ENCODE data around the gene PNMT.

The PNMT gene

DNA sequence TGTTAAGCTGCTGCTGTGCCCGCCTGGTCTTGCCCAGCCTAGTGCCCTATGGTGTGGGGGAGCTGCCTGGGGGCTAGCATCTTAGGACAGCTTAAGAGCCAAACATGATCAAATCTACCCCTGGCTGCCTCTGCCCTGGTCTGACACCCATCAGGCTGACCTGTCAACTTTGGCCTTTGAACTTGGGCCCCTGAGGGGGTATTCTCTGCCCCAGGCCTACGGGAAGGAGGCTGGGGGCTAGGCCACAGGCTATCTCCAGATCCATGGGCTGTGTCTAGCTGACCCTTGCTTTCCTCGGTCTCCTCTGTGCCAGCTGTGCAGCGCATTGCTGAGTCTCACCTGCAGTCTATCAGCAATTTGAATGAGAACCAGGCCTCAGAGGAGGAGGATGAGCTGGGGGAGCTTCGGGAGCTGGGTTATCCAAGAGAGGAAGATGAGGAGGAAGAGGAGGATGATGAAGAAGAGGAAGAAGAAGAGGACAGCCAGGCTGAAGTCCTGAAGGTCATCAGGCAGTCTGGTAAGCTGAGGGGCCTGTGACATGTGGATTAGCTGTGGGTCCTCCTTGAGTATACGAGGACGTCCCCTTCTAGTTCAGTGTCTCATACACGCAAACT lies 34.6 kb upstream of the PNMT start:
- no peak for DNase-seq

DNA sequence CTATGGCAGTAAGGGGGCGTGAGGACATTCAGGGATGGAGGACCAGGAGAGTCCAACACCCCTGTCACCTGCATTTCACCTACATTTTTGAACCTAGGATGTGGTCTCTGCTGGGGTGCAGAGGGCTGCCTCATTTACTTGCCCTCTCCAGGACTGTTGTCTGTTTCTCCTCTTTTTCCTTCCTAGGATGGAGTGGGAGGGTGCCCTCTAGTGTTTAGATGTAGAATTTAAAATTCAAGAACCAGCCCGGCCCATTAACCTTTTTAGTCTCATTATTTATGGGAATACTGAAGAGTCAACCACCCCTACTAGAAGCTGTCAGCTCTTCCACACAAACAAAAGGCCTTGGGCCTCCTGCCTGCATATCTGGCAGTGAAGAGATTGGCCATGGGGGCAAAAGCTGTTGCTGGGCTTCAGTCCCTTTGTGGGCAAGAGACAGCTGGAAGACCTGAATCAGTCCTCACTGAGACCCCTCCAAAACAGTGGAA lies 33.8 kb upstream of the PNMT start:
- DNase-seq: peak; percentile 21

DNA sequence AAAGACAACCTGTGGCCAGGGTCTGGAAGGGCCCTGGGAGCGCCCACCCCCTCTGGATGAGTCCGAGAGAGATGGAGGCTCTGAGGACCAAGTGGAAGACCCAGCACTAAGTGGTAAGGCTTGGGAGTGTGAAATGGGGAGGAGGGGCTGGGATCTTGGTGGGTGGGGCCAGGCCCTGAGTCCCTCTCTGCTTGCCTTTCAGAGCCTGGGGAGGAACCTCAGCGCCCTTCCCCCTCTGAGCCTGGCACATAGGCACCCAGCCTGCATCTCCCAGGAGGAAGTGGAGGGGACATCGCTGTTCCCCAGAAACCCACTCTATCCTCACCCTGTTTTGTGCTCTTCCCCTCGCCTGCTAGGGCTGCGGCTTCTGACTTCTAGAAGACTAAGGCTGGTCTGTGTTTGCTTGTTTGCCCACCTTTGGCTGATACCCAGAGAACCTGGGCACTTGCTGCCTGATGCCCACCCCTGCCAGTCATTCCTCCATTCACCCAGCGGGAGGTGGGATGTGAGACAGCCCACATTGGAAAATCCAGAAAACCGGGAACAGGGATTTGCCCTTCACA lies 32.6 kb upstream of the PNMT start:
- peak; percentile 15 for DNase-seq

DNA sequence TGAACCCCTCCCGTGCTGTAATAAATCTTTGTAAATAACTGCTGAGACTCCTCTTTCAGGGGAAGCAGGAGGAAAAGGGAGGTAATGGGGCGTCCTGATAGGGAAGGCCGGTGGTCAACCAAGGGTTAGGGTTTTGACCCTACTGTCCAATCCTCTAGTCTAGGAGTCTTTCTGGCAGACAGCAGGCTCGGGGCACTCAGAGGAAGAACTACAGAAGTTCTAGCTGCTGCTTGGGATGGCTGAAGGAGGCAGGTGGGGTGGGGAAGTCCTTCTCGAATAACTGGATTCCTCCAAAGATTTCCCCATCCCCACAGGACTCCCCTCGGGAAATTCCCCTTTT lies 31.7 kb upstream of the PNMT start:
- peak; percentile 13 for DNase-seq

DNA sequence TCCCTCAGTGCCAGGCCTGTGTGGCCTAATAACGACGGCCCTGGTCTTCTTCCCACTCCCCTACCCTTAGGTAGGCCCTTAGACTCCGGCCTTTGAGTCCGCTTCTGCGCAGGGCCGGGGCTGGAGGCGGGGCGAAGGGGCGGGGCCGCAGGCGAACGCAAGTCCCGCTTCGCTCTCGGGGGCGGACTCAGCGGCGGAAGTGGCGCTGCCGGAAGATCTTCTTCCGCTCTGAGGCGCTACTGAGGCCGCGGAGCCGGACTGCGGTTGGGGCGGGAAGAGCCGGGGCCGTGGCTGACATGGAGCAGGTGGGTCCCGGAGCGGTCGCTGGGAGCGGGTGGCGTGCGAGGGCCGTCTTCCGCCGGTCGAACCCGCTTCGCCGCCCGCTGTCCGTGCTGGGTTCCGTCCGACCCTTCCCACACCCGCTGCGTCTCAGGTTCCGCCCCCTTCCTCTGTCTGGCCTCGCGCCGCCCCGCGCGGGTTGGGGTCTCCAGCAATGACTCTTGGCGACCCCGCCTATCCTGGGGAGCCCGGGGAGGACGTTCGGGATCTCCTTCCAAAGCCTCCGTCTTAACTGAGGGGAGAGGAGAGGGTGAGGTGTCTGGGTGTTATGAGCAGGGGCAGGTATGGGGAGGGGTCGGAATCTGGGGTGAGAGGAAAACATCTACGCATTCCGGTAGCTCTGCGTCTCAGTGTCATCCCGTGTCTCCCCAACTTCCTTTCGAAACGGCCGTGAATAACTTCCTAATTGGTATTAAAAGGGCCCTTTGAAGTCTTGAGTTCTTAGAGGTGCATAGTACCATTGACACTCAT lies 31.1 kb upstream of the PNMT start, which contains the start of gene STARD3:
STARD3 (plus strand) TSS at position 218 of the 810 bp plus-strand sequence. CDS start 16,388 bp downstream, outside the sequence.
- DNase-seq: peak; percentile 94

DNA sequence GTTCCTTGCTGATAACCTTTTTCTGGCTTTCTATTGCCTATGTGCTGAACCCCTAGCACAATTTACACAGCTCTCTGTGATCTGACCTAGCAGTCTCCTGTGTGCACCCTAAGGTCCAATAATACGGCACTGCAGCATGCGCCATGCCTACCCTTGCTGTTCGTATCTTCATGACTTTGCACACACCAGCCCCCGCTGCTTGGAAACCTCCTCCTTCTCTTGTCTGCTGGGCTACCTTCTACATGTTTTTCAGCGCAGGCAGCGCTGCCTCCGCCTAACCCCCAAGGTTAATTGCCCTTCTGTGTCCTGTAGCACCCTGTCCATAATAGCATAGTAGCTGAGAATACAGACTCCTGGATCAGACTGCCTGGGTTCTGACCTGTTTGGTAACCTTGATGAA lies 29.9 kb upstream of the PNMT start:
- no peak for DNase-seq

DNA sequence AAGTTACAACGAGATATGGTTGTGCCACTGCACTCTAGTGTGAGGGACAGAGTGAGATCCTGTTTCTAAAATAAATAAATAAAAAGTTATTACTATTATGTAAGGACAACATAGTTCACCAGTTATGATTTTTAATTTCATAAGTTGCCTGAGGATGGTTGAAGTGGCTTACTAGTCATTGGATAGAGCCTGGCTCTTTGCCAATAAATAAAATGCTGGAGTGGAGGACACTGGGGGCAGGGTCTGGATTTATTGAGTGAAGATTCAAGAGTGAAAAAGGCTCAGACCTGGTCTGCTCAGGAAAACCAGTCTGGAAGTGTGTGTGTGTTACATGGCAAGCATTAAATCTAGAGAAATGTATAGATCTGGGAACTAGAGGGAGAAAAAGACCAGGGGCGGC lies 29.2 kb upstream of the PNMT start:
- DNase-seq: no peak

DNA sequence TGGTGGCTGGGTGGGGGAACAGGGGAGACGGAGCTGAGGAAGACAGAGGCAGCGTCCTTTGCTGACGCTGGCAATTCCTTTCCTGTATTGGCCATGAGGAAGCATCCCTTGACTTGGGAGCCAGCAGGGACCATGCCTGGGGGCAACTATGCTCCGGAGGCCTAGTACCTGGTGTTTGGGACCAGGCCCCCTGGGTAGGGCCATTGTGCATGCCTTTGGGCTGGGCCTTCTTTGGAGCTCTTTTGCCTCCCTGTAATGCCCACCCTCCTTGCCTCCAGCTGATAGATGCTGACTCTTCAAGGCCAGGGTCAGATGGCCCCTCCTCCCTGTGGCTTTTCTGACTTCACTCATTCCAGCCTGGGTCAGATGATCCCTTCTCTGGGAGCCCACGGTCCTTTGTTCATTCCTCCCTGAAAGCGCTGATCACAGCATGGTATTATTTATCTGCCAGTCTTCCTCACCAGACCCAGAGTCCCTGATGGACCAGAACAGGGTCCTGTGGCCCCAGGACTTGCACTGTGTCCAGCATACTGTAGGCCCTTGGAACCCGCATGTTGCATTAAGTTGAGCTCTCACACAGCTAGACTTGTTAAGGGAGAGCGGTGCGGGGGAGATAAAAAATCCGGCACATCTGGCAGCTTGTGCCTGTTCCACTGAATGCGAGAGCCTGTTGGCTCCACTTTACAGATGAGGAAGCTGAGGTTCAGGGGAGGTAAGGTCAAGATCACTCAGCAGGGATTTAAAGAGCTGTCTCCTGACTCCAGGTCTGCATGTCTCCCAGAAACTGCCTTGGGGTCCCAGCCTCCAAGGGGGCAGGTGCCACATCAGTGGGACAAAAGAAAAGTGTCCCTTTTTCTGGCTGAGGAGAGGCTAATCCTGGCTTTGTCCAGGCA lies 28.4 kb upstream of the PNMT start:
- DNase-seq: no peak

DNA sequence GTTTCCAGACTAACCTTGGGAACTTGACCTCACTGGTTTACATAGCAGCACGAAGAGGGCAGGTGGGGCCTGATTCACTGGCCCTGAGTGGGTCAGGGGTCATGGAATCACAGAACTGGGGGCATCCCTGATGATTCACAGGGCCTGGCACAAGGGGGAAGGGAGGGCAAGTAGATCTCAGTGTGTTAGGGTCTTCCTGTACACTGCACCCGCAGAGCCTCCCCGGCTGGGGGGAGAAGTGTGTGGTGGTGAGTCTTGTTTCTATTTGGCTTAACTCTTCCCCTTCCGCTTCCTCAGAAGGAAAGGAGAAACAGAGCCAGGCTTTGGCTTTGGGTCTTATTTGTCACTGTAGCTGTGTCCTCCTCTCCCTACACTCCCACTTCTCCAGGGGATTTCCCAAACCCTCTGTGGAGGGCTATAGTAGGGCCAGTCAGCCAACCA lies 27.6 kb upstream of the PNMT start:
- DNase-seq: no peak

DNA sequence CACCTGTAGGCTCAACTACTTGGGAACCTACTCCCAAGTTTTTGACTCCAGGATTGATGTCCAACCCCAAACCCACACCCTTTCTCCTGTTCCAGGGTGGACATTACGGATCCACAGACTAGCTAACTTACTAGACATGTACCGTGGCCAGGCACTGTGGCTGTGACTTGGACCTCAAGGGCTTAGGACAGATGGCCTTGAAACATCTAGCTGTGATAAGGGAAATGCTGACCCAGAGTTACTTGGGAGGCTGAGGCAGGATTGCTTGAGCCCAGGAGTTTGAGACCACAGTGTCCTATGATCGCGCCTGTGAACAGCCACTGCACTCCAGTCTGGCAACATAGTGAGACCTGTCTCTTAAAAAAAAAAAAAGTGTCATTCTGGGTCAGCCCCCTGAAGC lies 27.2 kb upstream of the PNMT start:
- no peak for DNase-seq

DNA sequence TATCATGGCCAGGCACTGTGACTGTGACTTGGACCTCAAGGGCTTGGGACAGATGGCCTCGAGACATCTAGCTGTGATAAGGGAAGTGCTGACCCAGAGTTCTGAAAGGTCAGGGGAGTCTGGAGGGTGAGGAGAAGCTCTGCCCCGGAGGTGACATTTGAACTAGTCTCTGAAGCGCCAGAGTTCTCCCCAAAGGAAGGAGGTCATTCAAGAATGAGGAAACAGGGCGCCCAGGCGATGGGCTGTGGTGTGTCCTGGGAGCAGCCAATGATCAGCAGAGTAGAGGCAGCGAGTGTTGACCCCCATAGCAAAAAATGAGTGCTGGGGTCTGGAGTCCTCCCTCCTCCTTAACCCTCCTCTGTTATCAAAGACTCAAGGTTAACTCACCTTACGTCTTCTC lies 26.4 kb upstream of the PNMT start:
- no peak for DNase-seq

DNA sequence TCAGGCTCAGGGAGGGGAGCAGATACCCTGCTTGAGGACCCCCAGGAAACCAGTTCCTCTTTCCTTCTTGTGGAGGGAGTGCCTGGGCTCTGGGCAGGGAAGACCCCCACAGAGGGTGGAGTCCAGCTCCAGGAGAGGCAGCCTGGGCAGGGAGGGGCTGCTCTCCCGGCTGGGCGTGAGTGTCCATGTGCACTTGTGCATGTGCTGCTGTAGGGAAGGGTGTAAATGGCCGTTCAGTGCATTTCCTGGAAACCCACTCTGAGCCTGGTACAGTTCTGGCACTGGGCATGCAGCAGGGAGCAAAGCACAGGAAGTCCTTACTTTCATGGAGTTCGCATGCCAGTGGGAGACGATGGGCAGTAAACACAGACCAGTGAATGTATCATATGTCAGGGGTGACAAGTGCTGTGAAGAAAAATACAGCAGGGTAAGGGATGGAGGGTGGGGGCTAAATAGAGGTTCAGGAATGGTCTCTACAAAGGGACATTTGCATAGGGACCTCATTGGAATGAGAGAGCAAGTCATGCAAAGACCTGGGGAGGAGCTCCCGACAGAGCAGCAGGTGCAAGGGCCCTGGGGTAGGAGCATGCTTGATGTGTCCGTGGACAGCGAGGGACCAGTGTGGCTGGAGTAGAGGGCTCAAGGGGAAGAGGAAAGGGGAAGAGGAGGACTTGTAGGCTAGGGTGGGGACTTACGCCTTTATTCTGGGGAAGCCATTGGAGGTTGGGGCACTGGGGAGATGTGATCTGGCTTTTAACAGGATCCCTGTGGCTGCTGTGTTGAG lies 25.8 kb upstream of the PNMT start:
- DNase-seq: no peak

DNA sequence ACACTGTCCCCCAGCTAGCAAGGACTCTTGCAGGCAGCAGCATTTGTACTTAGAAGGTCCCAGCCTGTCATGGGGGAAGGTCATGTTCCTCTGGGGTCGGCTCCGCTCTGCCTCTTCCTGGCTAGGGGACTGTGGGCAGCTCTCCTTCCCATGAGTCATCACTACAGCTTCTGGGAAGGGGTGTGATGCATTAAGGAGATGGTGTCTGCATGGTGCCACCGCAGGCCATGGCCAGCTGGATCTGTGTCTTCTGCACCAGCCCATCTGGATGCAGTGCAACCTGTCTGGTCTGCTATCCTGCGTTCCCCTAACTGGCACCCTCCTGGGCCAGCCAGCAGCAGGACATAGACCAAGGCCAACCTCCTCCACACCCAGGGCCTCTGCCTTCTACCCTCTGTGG lies 25.0 kb upstream of the PNMT start:
- DNase-seq: no peak

DNA sequence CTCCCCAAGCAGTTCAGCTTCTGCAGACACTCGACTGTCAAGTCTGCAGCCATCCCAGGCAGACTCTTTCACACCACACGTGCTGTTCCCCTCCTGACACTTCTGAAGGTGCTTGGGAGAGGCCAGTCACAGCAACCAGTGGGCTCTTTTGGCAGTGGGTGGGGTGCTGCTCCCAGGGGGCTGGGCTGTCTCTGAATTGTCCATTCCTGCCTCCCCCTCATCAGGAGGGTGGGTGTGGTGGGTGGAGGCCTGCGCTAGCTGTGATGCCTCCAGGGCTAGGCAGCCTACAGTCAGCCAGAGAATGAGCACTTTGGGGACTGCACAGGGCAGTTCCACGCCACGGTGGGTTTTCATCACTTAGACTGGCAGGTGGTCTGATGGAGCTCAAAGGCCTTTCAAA lies 21.0 kb upstream of the PNMT start:
- DNase-seq: no peak

DNA sequence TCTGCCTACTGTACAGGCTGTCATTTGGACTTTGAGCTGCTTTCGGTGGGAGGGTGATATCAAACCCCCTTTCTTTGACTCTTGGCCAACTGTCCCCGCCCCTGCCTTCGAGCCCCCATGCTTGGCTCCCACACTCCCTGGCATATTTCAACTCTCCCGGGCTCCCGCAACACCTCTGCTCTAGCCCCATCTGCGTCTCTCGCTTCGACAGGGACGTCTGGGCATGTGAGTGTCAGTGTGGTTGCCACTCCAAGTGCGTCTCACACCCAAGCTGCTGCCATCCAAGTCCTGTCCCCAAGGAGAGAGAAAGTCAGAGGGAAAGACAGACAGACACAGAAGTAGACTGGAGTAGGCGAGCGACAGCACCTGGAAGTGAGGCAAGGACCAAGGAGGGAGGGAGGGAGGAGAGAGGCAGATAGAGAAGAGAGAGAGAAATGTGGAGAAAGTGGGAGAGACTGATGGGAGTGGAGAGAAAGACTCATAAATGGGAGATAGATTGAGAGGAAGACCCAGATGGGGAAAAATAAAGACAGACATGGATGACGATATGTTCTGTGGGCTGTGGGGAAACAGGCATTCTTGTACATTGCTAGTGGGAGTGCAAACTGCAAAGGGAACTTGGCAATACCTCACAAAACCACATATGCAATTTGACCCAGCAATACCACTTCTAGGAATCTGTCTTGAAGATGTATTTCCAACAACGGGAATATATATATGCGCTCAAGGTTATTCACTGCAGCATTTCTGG lies 19.5 kb upstream of the PNMT start:
- DNase-seq: no peak

DNA sequence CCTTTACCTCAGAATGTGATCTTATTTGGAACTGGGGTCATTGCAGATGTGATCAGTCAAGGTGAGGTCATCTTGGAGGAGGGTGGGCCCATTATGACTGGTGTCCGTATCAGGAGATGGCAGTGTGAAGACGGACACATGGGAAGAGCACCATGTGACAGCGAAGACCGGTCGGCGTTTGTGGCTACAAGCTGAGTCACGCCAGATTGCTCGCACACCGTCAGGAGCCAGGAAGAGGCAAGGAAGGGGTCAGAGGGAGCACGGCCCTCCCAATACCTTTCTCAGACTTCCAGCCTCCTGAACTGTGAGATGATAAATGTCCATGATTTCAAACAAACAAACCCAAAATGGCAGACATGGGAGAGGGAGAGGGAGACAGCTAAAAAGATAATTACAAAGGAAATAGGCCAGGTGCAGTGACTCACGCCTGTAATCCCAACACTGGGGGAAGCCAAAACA lies 18.1 kb upstream of the PNMT start:
- DNase-seq: no peak

DNA sequence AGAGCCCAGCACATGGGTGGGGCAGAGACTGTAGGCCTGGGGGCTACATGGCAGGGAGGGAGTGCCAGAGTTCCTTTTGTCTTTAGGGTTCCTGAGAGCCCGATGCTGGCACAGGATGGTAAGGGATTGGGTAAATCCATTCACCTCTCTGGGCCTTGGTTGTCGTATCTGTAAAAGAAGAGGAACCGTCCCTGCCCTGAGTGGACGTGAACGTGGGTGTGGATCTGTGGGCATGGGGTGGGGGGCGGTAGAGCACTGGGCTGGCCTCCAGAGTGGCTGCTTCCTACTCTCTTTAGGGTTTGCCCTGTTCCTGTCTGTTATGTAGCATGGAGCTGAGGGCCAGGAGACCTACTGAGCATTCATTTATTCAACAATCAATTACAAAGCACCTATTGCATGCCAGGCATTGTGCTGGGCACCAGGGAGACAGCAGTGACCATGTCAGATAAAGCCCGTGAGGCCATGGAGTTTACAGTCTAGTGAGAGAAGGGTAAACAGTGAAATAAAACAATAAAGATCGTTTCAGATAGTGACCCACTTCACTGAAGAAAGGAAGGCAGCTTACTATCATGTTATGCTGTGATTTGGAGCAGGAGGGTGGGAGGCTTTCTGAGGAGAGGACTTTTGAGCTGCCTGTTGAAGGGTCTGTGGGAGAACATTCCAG lies 16.2 kb upstream of the PNMT start:
- DNase-seq: no peak

DNA sequence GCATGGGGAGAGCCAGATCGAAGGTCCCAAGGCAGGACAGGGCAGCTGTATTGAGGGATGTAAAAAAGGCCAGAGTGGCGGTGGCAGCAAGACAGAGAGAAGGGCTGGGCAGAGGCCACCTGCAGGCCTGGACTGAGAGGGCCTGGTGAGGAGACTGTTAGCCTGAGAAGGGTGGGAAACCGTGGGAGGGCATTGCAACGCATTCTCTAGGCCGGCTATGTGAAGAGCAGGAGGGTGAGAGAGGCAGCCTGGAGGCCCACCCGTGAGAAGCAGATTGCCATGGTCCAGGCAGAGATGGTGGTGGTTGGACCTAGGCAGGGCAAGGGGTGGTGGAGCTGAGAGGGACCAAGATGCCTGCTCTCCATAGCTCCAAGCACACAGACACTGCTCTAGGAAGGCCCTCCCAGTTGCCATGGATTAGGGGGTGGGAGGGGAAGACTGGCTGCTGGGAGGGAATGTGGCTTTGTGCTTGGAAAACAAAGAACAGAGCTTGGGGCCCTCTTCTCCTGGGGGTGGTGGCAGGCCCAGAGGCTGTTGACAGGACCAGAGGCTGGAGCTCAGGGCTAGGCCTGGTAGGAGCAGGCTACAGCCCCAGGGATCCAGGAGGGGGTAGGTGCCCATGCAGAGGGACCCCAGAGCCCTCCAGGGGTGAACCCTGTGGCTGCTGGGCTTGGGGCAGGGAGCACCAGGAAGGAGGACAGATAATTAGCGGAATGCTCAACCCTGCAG lies 15.5 kb upstream of the PNMT start:
- no peak for DNase-seq

DNA sequence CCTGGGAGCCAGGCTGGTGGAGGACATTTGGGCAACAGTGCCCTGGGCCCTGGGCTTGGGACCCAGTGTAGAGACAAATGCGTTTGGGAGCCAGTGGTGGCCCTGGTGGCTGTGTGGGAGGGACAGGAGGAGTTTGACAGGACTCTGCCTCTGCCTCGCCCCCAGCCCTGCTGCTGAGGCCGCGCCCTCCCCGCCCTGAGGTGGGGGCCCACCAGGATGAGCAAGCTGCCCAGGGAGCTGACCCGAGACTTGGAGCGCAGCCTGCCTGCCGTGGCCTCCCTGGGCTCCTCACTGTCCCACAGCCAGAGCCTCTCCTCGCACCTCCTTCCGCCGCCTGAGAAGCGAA lies 15.0 kb upstream of the PNMT start:
- no peak for DNase-seq

DNA sequence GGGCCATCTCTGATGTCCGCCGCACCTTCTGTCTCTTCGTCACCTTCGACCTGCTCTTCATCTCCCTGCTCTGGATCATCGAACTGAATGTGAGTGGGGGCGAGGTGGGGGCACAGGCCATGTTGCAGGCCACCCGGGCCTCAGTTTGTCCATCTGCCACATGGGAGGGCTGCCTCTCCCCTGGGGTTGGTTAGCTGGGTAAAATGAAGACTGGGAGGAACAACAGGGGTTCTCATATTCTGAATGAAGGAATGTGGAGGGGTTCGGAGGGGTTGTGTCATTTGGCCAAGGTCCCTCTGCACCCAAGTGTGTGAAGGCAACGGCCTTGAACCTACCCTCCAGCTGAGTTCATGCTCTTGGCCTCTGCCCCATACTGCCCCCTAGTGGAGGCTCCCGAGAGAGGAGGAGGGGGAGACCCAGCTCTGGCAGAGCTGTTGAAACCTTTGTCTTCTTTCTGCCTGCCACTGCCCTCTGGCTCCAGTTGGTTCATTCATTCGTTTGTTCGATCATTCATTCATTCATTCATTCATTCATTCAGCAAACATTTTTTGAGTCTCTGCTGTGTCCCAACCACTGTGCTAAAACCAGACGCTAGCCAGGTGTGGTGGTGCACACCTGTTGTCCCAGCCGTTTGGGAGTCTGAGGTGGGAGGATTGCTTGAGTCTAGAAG lies 14.5 kb upstream of the PNMT start:
- peak; percentile 91 for DNase-seq

Measured in activated CD4-positive, alpha-beta T cell treated with anti-CD3 and anti-CD28 coated beads for 48 hours (primary cell).